Measurements from ENCODE around the gene RGMB.

The RGMB gene

DNA sequence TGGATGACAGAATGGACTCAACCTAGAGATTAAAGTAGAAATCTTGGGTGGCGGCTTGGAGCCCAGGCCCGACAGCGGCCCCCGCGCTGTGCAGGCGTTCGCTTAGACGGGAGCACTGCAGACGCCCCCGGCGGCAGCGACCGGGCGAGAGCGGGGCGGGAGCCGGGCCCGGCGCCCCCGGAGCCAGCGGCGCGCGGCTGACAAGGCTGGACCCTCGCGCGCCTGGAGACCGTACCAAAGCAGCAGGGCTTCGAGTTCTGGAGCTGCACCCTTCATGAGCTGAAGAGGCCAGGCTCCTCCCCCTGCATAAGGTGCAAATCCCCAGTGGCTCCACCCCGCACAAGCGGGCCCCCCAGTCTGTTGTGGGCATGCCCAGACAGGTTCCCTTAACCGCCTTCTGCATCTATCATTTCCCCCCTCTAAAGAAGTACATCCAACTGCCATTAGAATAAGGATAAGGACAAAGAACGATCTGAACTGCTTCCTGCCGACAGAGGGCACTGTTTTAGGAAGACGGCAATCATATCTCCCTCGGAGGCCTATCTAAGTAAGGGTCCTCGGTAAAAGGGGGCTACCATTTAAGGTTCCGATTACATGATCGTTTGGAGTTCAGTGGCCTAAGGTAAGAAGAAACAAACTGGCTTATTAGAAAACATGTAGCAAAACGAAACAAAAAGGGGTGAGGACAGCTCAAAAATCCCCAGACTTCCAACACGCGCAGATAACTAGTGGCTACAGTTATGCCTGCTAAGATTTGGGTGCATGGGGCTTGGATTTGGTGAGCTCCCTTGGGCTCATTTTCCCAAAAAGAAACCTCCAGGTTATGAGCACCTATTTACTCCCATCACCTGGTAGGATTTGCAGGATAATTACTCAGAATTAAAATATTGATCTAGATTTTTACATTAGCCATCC is 66.3 kb downstream of the RGMB start:
- no peak for DNase-seq

DNA sequence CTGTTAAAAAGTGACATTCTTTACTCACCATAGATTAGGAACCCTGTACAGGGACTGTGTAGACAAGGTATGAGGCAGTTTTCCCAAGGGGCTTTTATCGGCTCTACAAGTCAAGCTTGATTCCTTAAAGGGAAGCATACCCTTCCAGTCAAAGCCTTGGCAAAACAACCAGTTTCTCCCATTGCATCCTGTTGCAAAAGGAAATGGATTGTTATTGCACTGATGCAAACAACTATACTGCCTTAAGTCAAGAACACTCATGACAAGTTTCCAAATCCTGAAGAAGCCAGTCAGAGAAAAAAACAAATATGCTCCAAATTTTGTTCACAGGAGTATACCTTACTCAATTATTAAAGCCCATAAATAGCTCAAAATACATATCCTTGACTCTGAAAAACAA is 67.5 kb downstream of the RGMB start:
- DNase-seq = no peak

DNA sequence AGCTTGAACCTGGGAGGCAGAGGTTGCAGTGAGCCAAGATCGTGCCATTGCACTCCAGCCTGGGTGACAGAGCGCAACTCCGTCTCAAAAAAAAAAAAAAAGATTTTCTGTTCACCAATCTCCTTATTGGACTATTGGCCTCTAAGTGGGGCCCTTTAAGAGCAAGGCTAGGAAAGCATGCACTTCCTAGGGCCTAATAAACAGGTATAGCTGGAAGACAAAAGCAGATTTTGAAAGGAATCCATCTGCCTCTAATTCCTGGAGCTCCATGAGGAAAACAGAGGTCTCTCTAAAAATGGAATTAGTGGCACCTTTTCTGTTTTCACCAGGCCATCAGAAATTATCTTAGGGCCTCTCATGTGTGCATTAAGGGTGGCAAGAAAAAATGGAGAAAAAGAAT is 70.0 kb downstream of the RGMB start:
- DNase-seq = no peak

DNA sequence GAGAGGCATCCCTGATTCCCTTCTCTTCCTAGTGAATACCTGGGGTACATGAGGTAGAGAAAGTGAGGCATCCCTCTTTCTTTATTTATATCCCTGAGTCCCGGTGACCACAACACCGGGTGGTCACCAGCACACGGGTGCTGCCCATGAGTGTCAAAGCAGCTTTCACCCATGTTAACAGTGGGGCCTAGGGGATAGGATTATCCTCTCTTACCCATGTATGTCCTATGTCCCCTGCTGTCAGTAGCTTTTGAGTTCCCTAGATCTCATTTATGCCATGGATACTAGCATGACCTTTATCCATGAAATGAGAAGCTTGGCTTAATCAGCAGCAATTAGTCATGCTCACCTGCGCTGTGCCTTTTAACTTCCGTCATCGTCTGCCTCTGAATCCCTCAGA is 71.4 kb downstream of the RGMB start:
- no peak for DNase-seq

GRCh38 chr5:98845878-98846277 is 72.4 kb downstream of the RGMB start:
- DNase-seq = no peak

All from bone marrow (tissue), 2 donors.